GM21737 (cell line): Measurements from ENCODE around the gene TELO2.

Experiments
- ATAC-seq: cut with Tn5 transposase; IDR thresholded peaks from one replicate; pipeline ENCODE4 v1.9.1; 2021; ENCODE audit warnings: mild to moderate bottlenecking, moderate library complexity; ENCODE audit not compliant: unreplicated experiment

The TELO2 gene

GRCh38 chr16:1511662-1512569 lies 18.8 kb downstream of the TELO2 start:
- ATAC-seq: no peak

GRCh38 chr16:1512774-1513173 lies 19.6 kb downstream of the TELO2 start:
- no peak for ATAC-seq

- ATAC-seq: no peak
Observed at GRCh38 chr16:1514507-1514906, 21.3 kb downstream of the TELO2 start.

- no peak for ATAC-seq
Observed at GRCh38 chr16:1518626-1519135, 25.5 kb downstream of the TELO2 start.

- no peak for ATAC-seq
Observed at GRCh38 chr16:1519831-1520230, 26.7 kb downstream of the TELO2 start.

GRCh38 chr16:1520461-1520860 lies 27.3 kb downstream of the TELO2 start:
- ATAC-seq: no peak

GRCh38 chr16:1523581-1524245 lies 30.6 kb downstream of the TELO2 start:
- no peak for ATAC-seq

- no peak for ATAC-seq
Observed at GRCh38 chr16:1524366-1524765, 31.2 kb downstream of the TELO2 start.

GRCh38 chr16:1525871-1526607 lies 32.9 kb downstream of the TELO2 start:
- ATAC-seq: no peak

- ATAC-seq: no peak
Observed at GRCh38 chr16:1526608-1527555, 33.7 kb downstream of the TELO2 start.

- no peak for ATAC-seq
Observed at GRCh38 chr16:1527836-1528811, 35.0 kb downstream of the TELO2 start.

- no peak for ATAC-seq
Observed at GRCh38 chr16:1528921-1529537, 35.9 kb downstream of the TELO2 start.

- ATAC-seq: no peak
Observed at GRCh38 chr16:1530349-1530882, 37.3 kb downstream of the TELO2 start.

- no peak for ATAC-seq
Observed at GRCh38 chr16:1530883-1531637, 37.9 kb downstream of the TELO2 start.

- ATAC-seq: no peak
Observed at GRCh38 chr16:1531638-1531910, 38.4 kb downstream of the TELO2 start.

- no peak for ATAC-seq
Observed at GRCh38 chr16:1532081-1532760, 39.1 kb downstream of the TELO2 start.

GRCh38 chr16:1532771-1533170 lies 39.6 kb downstream of the TELO2 start:
- no peak for ATAC-seq
